Right lung (tissue), 5 donors: ENCODE results near the gene CMIP. TPM values are rescaled to one million over a fixed set of nuclear protein-coding genes. Genes with fewer than 3 reads are reported as not detected.
"Not testable (repeated sequence)": the region's sequence is repeated elsewhere in the genome, so short reads cannot be mapped to it uniquely, and the experiment has no call there.

Source experiments
- DNase-seq, 2 donors: peaks; one replicate each; pipeline ENCODE4 v3.0.0-alpha.2; 2013
- polyA plus RNA-seq, 5 donors: library from polyadenylated mRNA; unstranded; fragments of 120-200 nt; gene quantifications; one replicate each; pipeline versions ENCODE4 v1.2.1 to v1.2.3, GENCODE V29; 2013; ENCODE audit warnings: inconsistent platforms in 1 of 5, low replicate concordance in 1 of 5; ENCODE audit not compliant: insufficient read length in 5 of 5, insufficient read depth in 1 of 5

The CMIP gene
- polyA plus RNA-seq, 5 donors: 29.2 to 41.6 (median 35.1) TPM

GRCh38 chr16:81737885-81738536 lies 293.4 kb downstream of the CMIP start:
- peak in 1 of 2 donors; percentile 66 for DNase-seq

GRCh38 chr16:81738783-81739496 lies 294.3 kb downstream of the CMIP start:
- DNase-seq: no peak

GRCh38 chr16:81739503-81739902 lies 294.9 kb downstream of the CMIP start:
- no peak for DNase-seq

- no peak for DNase-seq
Observed at GRCh38 chr16:81740169-81740568, 295.6 kb downstream of the CMIP start.

GRCh38 chr16:81741430-81741770 lies 296.8 kb downstream of the CMIP start:
- DNase-seq: not testable (repeated sequence)

- no peak for DNase-seq
Observed at GRCh38 chr16:81744385-81744784, 299.8 kb downstream of the CMIP start.

- DNase-seq: no peak
Observed at GRCh38 chr16:81744911-81745310, 300.3 kb downstream of the CMIP start.

- DNase-seq: no peak
Observed at GRCh38 chr16:81745704-81746558, 301.3 kb downstream of the CMIP start.

- DNase-seq: no peak
Observed at GRCh38 chr16:81746566-81746965, 302.0 kb downstream of the CMIP start.

- DNase-seq: no peak
Observed at GRCh38 chr16:81748476-81749198, 304.0 kb downstream of the CMIP start.

GRCh38 chr16:81752225-81752875 lies 307.7 kb downstream of the CMIP start:
- no peak for DNase-seq

DNA sequence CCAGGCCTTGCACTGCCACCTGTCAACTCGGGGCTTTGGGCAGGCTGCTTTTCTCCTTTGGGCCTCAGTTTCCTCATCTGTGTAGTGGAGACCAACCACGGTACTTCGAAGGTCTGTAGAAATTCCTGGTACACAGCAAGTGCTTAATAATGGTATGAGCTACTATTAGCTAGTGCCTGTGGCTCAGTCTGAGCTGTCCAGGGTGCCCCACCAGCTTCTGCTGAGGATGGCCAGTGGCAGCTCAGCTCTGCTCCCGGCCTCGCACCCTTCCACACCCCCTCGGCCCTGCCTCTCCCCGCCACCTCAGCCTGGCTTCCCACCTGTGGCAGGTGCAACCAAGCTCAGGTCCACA lies 308.2 kb downstream of the CMIP start:
- DNase-seq: no peak

DNA sequence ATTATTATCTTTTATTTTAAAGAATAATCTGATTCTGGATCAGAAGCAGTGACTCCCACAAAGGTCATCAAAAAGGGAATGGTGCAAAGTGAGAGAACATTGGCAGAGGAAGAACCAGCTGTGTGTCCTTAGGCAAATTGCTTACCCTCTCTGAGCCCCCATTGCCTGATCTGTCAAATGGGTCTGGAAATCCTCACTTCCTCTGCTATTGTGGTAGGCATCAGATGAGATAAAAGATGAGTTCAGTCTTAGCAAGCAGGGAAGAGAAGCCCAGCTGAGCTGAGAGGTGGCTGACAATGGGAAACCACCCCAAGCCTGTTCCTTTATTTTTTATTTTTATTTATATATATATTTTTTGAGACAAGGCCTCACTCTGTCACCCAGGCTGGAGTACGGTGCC lies 310.2 kb downstream of the CMIP start:
- no peak for DNase-seq

DNA sequence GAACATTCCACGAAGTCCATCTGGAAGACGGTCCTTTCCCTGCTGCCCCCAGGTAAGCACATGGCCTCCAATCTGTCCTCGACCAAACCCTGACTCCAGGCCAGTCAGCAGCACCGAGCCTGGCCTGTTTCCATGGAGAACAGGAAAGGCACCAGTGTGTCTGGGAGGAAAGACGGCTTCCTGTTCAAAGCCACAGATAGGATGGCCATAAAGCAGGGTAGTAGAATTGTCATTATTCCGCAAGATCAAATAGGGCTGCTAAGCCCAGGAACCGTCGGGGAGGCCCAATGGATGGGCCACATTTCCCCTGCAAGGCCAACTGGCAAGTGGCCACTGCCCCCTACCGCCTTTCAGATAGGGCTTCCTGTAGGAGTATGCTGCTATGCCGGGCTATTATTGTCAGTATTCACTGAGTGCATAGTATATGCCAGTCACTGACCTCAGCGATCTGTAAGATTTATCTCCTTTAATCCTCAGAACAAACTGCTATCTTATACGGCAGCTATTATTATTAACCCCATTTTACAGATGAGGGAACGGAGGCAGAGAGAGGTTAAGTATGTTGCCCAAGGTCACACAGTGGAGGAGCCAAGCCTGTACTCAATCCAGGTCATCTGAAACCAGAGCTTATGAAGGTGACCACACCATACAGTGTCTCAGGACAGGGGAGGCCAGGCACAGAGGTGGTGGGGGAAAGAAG lies 311.5 kb downstream of the CMIP start:
- DNase-seq: no peak

DNA sequence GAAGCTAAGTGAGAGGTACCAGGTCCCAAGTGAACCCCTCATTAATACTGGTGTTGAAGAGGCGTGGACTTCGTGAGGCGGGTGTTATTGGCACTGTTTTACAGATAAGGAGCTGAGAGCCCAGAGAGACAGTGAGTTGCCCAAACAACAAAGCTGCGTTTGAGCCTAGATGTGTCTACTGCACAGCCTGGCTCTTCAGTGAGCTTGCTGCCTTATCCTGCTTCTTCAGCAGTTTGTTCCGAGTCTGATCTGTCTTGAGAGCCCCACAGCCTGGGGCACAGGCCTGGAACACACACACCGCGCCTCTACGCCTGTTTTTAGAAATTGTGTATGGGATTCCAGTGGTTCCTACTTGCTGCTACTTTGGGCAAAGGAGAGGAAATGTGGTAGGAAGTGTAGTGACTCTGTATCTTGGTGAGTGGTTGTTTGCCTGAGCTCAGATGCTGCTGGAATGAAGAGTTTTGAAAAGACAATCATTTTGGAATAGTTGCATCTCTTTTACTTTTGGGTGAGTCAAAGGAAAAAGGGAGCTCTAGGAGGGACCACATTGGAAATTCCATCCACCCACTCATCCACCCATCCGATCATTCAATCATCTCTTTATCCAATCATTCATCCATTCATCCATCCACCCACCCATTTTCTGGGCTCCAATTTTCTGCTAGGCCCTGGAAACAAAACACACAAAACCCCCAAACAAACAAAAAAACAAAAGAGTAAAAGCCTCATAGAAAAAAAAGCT lies 312.2 kb downstream of the CMIP start:
- DNase-seq: no peak

DNA sequence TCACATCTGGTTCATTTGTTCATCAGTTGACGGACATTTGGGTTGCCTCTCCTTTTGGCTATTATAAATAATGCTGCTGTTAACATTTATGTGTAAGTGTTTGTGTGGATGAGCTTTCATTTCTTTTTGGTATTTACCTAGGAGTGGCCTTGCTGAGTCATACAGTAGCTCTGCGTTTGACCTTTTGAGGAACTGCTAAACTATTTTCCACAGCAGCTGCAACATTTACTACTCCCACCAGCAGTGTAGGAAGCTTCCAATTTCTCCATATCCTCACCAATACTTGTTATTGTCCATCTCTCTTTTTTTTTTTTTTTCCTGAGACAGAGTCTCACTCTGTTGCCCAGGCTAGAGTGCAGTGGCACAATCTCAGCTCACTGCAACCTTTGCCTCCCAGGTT lies 313.8 kb downstream of the CMIP start:
- no peak for DNase-seq
